GM12878 (cell line): ENCODE data around the gene ANO7. TPM values are rescaled to one million over a fixed set of nuclear protein-coding genes. Genes with fewer than 3 reads are reported as not detected.

ENCODE experiments used
- CEBPZ ChIP-seq: fragments of 150-350 bp; IDR thresholded peaks from 2 replicates; pipeline ENCODE4 v1.6.1; 2016; ENCODE audit warnings: low read depth, low read length
- DPF2 ChIP-seq: fragments of 450-650 bp; IDR thresholded peaks from 2 replicates; pipeline ENCODE4 v1.6.1; 2017; ENCODE audit warnings: mild to moderate bottlenecking
- HDAC2 ChIP-seq: fragments of 200-600 bp; sonication (generic); IDR thresholded peaks from 2 replicates; pipeline ENCODE4 v1.6.1; 2017
- RCOR1 ChIP-seq: conservative IDR thresholded peaks from 2 replicates; pipeline ENCODE4 v1.6.1; 2012; ENCODE audit warnings: low read depth, low read length, improper control_type of control experiment
- SIN3A ChIP-seq: IDR thresholded peaks from 2 replicates; pipeline ENCODE4 v1.6.1; 2012; ENCODE audit warnings: low read depth, low read length, improper control_type of control experiment
- SPI1 ChIP-seq: IDR thresholded peaks from 2 replicates; pipeline ENCODE4 v1.6.1; 2011; ENCODE audit warnings: low read depth, mild to moderate bottlenecking, low read length, moderate library complexity, borderline replicate concordance; ENCODE audit not compliant: insufficient read depth
- ZNF207 ChIP-seq: fragments of 450-650 bp; IDR thresholded peaks from 2 replicates; pipeline ENCODE4 v1.6.1; 2014; ENCODE audit warnings: antibody characterized with exemption, mild to moderate bottlenecking, borderline replicate concordance
- polyA plus RNA-seq, 11 experiments: library from polyadenylated mRNA; depleted of rRNA in 4 of 11; unstranded in 6 of 11; stranded (reverse) in 5 of 11; fragments of >200 nt; fragmentation: Nextera tagmentation in 4 of 11; fragmentation: Illumina TruSeq in 1 of 11; extraction: Ambion mirVana in 4 of 11; extraction: Trizol in 1 of 11; gene quantifications; 1 replicate in 1 of 11; 2 replicates in 10 of 11; pipeline versions ENCODE4 v1.2.1 to v1.2.3, GENCODE V29; 2011 to 2016; ENCODE audit warnings: inconsistent platforms in 2 of 11, missing spikeins in 2 of 11, low read depth in 1 of 11
- total RNA-seq, 4 experiments: library from RNA; depleted of rRNA in 3 of 4; stranded (reverse); fragments of >200 nt in 3 of 4; fragmentation: Illumina TruSeq in 1 of 4; extraction: Trizol in 1 of 4; gene quantifications; 2 replicates each; pipeline versions ENCODE4 v1.2.1 to v1.2.3, GENCODE V29; 2013 to 2021

Gene ANO7
- total and polyA plus RNA-seq, 10 of the 15 experiments (the other 5 are each of a cell fraction or from before 2014, with no cell fraction given), result 0.08 to 1.4 (median 0.44) TPM

DNA sequence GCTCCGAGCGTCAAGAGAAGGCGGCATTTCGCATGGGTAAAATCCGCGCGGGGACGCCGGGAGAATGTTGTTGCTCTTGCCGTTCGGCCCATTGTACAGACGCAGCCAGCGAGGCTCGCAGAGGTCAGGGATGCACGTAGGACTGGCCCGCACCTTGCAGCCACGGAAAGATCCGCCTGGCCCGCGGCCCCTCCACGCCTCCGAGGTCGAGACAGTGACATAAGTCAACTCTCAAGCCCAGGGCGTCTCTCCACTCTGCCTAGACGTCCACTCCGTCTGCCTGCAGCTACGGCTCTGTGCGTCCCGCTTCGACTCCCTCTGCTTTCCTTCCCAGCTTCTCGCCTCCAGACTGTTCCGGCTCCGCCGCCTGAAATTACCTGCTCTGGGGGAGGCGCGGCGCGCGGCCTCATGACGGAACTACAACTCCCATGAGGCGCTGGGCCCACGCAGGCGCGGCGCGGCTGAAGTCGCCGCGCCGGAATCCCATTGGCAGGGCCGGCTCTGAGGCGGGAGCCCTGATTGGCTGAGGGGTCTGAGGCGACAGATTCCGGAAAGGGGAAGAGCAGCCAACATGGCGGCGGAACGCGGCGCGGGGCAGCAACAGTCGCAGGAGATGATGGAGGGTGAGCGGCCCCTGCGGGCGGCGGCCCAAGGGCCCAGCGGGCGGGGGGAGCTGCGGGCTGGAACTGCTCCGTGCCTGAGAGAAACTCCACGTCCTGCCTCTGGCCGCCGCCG, 38.4 kb upstream of the ANO7 start, which contains the start of gene PPP1R7 (continued):
- TF ChIP-seq DPF2 (peak; percentile 56), CEBPZ (no peak), ZNF207 (no peak), SPI1 (peak; percentile 81), SIN3A (0 out of 2 replicates have a peak, but pooled peaks have one; percentile 73), HDAC2 (no peak), RCOR1 (no peak)
